Karpas-422 (cell line): ENCODE data around the gene UTF1. TPM values are rescaled to one million over a fixed set of nuclear protein-coding genes. Genes with fewer than 3 reads are reported as not detected.

Experiments
- DNase-seq: peaks from one replicate; pipeline ENCODE4 v3.0.0-alpha.2; 2015
- H2AFZ ChIP-seq: fragments of 200-600 bp; sonication (generic); 2 replicates; pipeline ENCODE4 v1.6.1; 2014; ENCODE audit warnings: antibody characterized with exemption, low read length, mixed read lengths
- H3K27ac ChIP-seq: fragments of 200-600 bp; sonication (generic); 2 replicates; pipeline ENCODE4 v1.5.1; 2014; ENCODE audit warnings: mild to moderate bottlenecking, low read length, moderate library complexity
- H3K27me3 ChIP-seq: fragments of 200-600 bp; sonication (generic); 2 replicates; pipeline ENCODE4 v1.6.1; 2014; ENCODE audit warnings: low read length, mixed read lengths
- H3K36me3 ChIP-seq: fragments of 200-600 bp; sonication (generic); 2 replicates; pipeline ENCODE4 v1.6.1; 2014; ENCODE audit warnings: low read length, mixed read lengths; ENCODE audit not compliant: insufficient read depth
- H3K4me1 ChIP-seq: fragments of 200-600 bp; sonication (generic); 2 replicates; pipeline ENCODE4 v1.6.1; 2014; ENCODE audit warnings: mild to moderate bottlenecking, low read length, mixed read lengths
- H3K4me2 ChIP-seq: fragments of 200-600 bp; sonication (generic); 2 replicates; pipeline ENCODE4 v1.6.1; 2014; ENCODE audit warnings: low read length, low read depth, mild to moderate bottlenecking; ENCODE audit not compliant: poor library complexity, severe bottlenecking
- H3K4me3 ChIP-seq: fragments of 200-600 bp; sonication (generic); 2 replicates; pipeline ENCODE4 v1.5.1; 2014; ENCODE audit warnings: mild to moderate bottlenecking, antibody characterized with exemption, low read length, mixed read lengths
- H3K79me2 ChIP-seq: fragments of 200-600 bp; sonication (generic); 2 replicates; pipeline ENCODE4 v1.6.1; 2014; ENCODE audit warnings: mild to moderate bottlenecking, low read length, mixed read lengths
- H3K9ac ChIP-seq: fragments of 200-600 bp; sonication (generic); 2 replicates; pipeline ENCODE4 v1.6.0; 2014; ENCODE audit warnings: low read length
- H3K9me2 ChIP-seq: fragments of 200-600 bp; sonication (generic), shearing (Covaris generic); replicated peaks from 2 replicates; pipeline ENCODE4 v1.6.0; 2014; ENCODE audit warnings: mild to moderate bottlenecking, low read length, moderate library complexity; ENCODE audit not compliant: insufficient read depth
- H3K9me3 ChIP-seq: fragments of 300-700, 200-600 bp; sonication (generic); 2 replicates; pipeline ENCODE4 v1.6.1; 2014; ENCODE audit warnings: low read length, mixed read lengths
- H4K20me1 ChIP-seq: fragments of 200-600 bp; sonication (generic); 2 replicates; pipeline ENCODE4 v1.6.1; 2014; ENCODE audit warnings: mild to moderate bottlenecking, antibody characterized with exemption, low read length, low read depth; ENCODE audit not compliant: insufficient read depth
- total RNA-seq: library from RNA; depleted of rRNA; stranded (reverse); fragments of >200 nt; shearing (Covaris generic); gene quantifications from 2 replicates; pipeline ENCODE4 v1.2.3, GENCODE V29; 2014; ENCODE audit warnings: low replicate concordance

UTF1 gene
- total RNA-seq, 1 experiment from 2014 or later: not detected

DNA sequence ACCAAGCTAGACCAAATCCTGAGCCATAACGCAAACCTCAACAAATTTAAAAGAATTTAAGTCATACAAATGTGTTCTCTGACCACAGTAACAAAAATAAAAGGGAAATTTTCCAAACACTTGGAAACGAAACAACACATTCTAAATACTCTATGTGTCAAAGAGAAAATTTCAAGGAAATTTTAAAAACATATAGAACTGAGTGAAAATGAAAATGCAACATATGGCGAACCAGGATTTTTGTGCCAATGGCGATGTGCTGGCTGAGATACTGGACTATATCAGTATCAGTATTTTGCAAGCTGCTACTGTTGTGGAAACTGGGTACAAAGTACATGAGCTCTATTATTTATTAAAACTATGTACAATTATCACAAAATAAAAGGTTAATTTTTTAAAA lies 35.9 kb upstream of the UTF1 start:
- no peak overlapping the region for H3K9ac ChIP-seq
- no peak overlapping the region for H3K4me2 ChIP-seq
- no peaks in the 10 kb centered on the region for H3K9me2 ChIP-seq
- no peaks in the 10 kb centered on the region for H4K20me1 ChIP-seq
- H3K36me3 ChIP-seq: no peaks in the 10 kb centered on the region
- no peak overlapping the region for H2AFZ ChIP-seq
- H3K4me1 ChIP-seq: no peaks in the 10 kb centered on the region
- H3K9me3 ChIP-seq: no peaks in the 10 kb centered on the region
- H3K27me3 ChIP-seq: no peaks in the 10 kb centered on the region
- H3K27ac ChIP-seq: no peak overlapping the region
- DNase-seq: no peak
- no peak overlapping the region for H3K4me3 ChIP-seq
- no peaks in the 10 kb centered on the region for H3K79me2 ChIP-seq

DNA sequence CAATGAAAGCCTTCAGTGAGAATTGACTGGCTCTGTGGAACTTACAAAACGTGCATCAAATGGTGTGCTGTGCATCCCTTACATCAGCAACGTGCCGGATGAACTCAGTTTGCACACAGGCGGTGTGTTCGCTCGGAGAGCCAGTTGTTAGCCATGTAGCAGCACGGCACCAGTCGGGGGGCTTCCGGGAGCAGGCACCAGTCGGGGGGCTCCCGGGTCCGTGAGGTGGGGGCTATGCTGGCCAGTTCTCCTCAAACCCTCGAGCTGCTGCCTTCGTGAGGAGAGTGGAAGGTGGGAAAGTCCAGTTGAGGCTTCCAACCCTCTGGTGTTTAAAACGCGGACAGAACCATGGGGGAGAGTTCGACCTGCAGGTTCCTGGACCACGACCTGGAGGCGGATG lies 34.9 kb upstream of the UTF1 start:
- Histone ChIP-seq H3K9me2 (no peaks in the 10 kb centered on the region), H3K9me3 (no peaks in the 10 kb centered on the region), H3K4me3 (no peak overlapping the region), H3K9ac (no peak overlapping the region), H3K4me2 (no peak overlapping the region), H3K79me2 (no peaks in the 10 kb centered on the region), H4K20me1 (no peaks in the 10 kb centered on the region), H3K27ac (no peak overlapping the region), H3K27me3 (no peaks in the 10 kb centered on the region), H2AFZ (no peak overlapping the region), H3K36me3 (no peaks in the 10 kb centered on the region), H3K4me1 (no peaks in the 10 kb centered on the region)
- no peak for DNase-seq

DNA sequence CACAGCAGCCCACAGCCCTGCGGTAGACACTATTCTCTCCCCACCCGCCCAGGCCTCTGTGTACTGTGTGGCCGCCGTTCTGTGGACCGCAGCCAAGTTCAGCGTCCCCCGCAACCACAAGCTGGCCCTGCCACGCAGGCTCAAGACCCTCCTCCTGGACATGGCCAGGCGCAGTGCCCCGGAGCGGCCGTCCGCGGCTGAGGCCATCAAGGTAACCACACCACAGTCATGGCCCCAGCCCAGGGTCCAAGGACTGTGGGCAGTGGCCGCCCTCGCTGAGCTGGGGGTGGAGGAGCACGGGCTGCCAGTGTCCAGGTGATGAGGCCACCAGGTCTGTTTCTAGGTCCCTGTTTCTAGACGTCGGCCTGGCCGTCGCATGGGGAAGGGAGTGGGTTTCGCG lies 34.4 kb upstream of the UTF1 start:
- Histone ChIP-seq H3K9me3 (no peaks in the 10 kb centered on the region), H3K4me2 (no peak overlapping the region), H3K27me3 (no peaks in the 10 kb centered on the region), H3K79me2 (no peaks in the 10 kb centered on the region), H3K9ac (no peak overlapping the region), H3K27ac (no peak overlapping the region), H2AFZ (no peak overlapping the region), H3K9me2 (no peaks in the 10 kb centered on the region), H4K20me1 (no peaks in the 10 kb centered on the region), H3K36me3 (no peaks in the 10 kb centered on the region), H3K4me3 (no peak overlapping the region), H3K4me1 (no peaks in the 10 kb centered on the region)
- no peak for DNase-seq

DNA sequence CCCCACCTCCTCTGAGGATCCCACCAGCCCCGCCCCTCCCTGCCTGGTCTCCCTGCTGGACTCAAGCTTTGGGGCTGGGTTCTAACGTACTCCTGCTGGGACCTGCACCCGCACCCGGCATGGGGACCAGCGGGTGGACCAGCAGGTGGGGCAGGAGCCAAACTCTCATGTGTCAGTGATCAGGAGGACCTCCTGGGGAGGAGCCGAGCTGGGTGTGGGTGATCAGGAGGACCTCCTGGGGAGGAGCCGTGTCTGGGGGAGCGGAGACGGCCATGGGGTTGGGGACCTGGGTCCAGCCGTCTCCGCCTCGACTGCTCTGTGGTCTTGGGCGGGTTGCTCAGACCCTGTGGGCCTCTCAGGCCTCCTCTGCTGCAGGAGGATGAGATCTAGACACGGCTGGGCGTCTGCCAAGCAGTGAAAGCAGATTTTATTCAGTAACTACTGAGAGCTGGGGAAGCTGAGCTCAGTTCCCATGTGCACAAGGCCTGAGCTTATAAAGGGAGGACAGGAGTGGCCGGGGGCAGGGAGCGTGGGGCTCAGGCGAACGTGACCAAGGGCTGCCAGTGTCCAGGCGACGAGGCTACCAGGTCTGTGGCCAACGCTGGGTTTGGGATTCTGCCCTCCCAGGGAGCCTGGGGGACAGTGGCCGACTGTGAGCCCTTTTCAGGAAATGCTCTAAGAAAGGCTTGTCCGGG lies 33.6 kb upstream of the UTF1 start:
- DNase-seq: no peak
- Histone ChIP-seq H3K79me2 (no peaks in the 10 kb centered on the region), H2AFZ (no peak overlapping the region), H3K4me1 (no peaks in the 10 kb centered on the region), H3K9me2 (no peaks in the 10 kb centered on the region), H3K27me3 (no peaks in the 10 kb centered on the region), H4K20me1 (no peaks in the 10 kb centered on the region), H3K36me3 (no peaks in the 10 kb centered on the region), H3K27ac (no peak overlapping the region), H3K9ac (no peak overlapping the region), H3K4me3 (no peak overlapping the region), H3K9me3 (no peaks in the 10 kb centered on the region), H3K4me2 (no peak overlapping the region)

DNA sequence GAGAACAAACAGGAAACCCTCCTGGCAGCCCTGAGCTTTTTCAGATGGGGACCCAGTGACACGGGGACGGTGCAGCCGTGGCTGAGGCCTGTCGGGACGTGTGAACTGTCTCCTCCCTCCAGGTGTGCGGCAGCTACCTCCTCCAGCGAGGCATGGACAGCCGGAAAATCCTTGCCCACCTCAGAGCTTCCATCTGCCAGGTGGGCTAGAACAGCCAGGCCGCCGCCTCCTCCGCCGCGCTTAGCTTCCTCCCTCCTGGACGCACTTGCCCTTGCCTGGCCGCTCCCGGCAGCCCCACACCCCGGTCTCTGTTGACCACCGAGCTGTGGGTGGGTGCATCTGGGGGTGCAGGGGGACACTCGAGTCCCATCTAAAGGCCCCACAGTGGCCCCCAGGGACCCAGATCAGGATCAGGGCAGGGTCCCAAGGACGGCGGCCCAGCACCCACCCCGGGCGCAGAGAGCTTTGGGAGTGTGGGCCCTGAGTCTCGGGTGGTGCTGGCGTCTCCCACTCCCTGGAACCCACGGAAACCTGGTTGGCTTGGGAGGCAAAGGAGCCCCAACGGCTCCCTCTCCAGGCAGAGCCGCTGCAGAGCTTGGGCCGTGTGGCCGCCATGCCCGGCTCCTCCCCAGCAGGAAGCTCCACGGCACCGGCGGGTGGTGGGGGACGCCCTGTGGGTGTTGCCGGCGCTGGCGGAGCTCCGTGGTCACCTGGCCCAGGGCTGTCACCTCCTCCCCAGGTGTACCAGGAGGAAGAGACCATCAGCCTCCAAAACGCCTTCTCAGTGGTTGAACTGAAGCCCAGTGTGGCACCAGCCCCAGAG lies 32.9 kb upstream of the UTF1 start:
- Histone ChIP-seq H3K27me3 (no peaks in the 10 kb centered on the region), H3K9me2 (no peaks in the 10 kb centered on the region), H3K4me1 (no peaks in the 10 kb centered on the region), H3K9me3 (no peaks in the 10 kb centered on the region), H3K4me3 (no peak overlapping the region), H3K36me3 (no peaks in the 10 kb centered on the region), H4K20me1 (no peaks in the 10 kb centered on the region), H2AFZ (no peak overlapping the region), H3K27ac (no peak overlapping the region), H3K4me2 (no peak overlapping the region), H3K9ac (no peak overlapping the region), H3K79me2 (no peaks in the 10 kb centered on the region)
- no peak for DNase-seq

DNA sequence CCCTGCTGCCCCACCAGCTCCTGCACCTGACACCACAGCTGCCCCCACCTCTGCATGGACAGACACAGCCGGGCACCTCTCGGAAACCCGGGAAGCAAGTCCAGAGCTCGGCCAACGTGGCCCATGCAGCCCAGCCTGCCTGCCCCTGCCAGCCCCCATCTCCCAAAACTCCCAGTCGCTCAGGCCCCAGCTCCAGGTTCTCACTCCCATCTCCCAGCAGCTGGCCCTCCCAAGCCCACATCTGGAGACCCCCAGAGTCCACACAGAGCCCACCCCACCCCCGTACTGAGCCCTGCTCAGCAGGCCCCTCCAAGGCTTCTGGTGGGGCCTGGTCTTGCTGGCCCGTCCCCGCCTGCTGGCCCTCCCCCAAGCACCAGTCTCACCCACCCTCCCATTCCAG lies 32.2 kb upstream of the UTF1 start:
- no peaks in the 10 kb centered on the region for H3K9me2 ChIP-seq
- no peaks in the 10 kb centered on the region for H3K27me3 ChIP-seq
- no peak overlapping the region for H3K9ac ChIP-seq
- H3K9me3 ChIP-seq: no peaks in the 10 kb centered on the region
- no peaks in the 10 kb centered on the region for H3K79me2 ChIP-seq
- H2AFZ ChIP-seq: no peak overlapping the region
- H4K20me1 ChIP-seq: no peaks in the 10 kb centered on the region
- H3K4me2 ChIP-seq: no peak overlapping the region
- no peaks in the 10 kb centered on the region for H3K4me1 ChIP-seq
- H3K27ac ChIP-seq: no peak overlapping the region
- no peak for DNase-seq
- no peak overlapping the region for H3K4me3 ChIP-seq
- H3K36me3 ChIP-seq: no peaks in the 10 kb centered on the region

DNA sequence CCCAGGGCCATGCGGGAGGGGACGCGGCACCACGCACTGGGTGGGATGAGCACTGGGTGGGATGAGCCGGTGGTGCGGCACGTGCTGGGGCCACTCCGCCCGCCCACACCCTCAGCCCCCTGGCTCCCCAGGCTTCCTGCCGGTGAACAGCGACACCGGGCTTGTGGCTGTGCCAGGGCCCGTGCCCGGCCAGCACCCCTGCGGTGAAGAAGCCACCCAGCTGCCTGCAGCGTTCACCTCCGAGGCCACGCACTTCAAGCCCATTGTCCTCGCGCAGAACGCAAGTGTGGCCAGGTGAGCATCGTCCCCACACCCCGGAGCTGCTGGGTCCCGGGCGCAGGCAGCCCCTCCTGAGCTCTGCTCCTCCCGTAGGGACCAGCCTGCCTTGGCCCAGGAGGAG lies 31.8 kb upstream of the UTF1 start:
- Histone ChIP-seq H3K36me3 (no peaks in the 10 kb centered on the region), H4K20me1 (no peaks in the 10 kb centered on the region), H3K9ac (no peak overlapping the region), H3K4me2 (no peak overlapping the region), H3K4me3 (no peak overlapping the region), H3K4me1 (no peaks in the 10 kb centered on the region), H3K79me2 (no peaks in the 10 kb centered on the region), H2AFZ (no peak overlapping the region), H3K9me3 (no peaks in the 10 kb centered on the region), H3K27ac (no peak overlapping the region), H3K9me2 (no peaks in the 10 kb centered on the region), H3K27me3 (no peaks in the 10 kb centered on the region)
- DNase-seq: no peak

DNA sequence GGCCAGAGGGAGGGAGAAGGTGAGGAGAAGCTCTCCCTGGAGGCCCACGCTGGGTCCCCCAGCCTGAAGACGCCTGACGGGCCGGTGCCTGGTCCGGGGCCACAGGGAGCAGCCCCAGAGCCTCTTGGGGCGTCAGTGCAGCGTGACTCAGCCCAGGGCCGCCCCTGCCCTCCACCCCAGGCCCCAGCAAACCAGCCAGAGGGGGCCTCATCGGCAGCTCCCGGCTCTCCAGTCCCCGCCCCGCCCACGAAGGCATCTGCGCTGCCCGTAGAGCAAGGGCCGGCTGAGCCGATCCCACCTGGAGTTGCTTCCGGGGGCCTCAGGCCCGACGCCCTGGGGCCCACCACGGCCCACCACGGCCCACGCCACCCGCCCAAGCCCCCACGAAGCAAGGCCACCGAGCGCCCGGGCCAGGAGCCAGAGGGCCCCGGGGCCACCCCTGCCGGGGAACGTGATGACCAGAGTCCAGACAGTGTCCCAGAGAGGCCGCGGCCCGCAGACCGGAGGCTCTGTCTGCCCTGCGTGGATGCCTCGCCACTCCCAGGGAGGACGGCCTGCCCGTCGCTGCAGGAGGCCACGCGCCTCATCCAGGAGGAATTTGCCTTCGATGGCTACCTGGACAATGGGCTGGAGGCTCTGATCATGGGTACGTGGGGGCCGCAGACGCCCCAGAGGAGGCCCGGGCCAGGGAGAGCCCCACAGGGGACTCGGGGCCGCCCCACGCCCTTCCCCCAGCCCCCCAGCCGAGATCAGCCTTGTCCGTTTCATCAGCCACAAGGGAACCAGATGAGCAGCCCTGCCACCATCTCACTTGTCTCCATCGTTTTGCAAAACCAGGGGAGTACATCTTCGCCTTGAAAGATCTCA lies 31.2 kb upstream of the UTF1 start:
- no peak overlapping the region for H3K4me2 ChIP-seq
- H3K9me3 ChIP-seq: no peaks in the 10 kb centered on the region
- H3K4me1 ChIP-seq: no peaks in the 10 kb centered on the region
- no peak overlapping the region for H2AFZ ChIP-seq
- no peaks in the 10 kb centered on the region for H3K79me2 ChIP-seq
- no peak overlapping the region for H3K4me3 ChIP-seq
- H4K20me1 ChIP-seq: no peaks in the 10 kb centered on the region
- no peaks in the 10 kb centered on the region for H3K36me3 ChIP-seq
- DNase-seq: no peak
- no peak overlapping the region for H3K9ac ChIP-seq
- no peaks in the 10 kb centered on the region for H3K9me2 ChIP-seq
- H3K27me3 ChIP-seq: no peaks in the 10 kb centered on the region
- H3K27ac ChIP-seq: no peak overlapping the region
